GM19463 (cell line): ENCODE results near the gene DIAPH2.
"Not testable (repeated sequence)": the region's sequence is repeated elsewhere in the genome, so short reads cannot be mapped to it uniquely, and the experiment has no call there.

ENCODE experiments used
- ATAC-seq: cut with Tn5 transposase; IDR thresholded peaks from one replicate; pipeline ENCODE4 v1.9.1; 2021; ENCODE audit warnings: mild to moderate bottlenecking, moderate library complexity; ENCODE audit not compliant: unreplicated experiment

Gene DIAPH2

DNA sequence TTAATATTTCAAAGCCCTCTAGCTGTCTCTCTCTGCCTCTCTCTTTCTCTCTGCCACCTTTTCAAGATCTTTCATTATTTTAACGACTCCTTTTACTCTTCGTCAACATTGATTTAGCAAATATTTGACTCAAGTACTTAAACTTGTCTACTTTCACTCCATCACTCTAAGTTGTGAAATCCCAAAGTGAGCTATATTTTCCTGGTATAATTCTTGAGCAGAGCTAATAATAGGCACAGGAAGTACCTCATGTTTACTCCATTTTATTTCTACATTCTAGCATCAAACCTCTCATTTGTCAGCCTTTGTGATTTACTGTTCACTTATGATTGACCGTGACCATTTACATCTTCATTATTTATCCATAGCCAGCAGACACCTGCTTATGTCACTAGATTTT, 681.6 kb downstream of the DIAPH2 start:
- no peak for ATAC-seq

DNA sequence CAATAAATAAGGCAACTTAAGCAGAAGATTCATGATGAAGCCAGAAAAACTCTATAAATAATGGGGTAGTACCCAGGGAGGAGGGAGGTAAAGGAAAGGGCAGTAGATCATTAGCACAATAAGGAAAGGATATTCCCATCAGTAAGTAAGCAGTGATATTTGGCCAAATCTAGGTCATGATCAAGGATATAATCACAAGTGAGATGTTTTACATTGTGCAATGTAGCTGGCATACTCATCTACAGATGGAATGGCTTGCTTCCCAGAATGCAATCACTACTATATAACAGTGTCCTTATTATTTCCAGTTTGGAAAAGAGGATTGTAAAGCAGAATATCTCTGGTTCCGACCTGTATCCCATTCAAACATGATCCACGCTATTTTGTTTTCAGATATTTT, 682.5 kb downstream of the DIAPH2 start:
- no peak for ATAC-seq

DNA sequence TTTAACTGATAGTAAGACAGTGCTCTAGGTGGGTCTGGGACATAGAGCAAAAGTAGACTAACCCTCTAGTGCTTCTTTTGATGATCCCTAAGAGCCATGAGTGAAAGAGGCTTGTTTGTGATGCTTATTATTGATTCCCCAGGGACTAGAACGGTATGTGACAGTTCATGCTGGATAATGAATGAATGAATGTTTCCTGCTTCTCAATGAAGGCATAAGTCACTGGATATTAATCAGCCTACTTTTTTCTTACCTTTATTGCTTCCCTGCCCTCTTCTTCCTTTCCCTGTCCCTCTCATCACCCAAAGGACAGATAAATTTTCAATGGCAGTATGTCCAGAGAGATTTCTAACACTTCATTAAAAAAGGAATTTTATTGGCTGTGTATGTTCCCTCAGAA, 685.3 kb downstream of the DIAPH2 start:
- ATAC-seq = no peak

DNA sequence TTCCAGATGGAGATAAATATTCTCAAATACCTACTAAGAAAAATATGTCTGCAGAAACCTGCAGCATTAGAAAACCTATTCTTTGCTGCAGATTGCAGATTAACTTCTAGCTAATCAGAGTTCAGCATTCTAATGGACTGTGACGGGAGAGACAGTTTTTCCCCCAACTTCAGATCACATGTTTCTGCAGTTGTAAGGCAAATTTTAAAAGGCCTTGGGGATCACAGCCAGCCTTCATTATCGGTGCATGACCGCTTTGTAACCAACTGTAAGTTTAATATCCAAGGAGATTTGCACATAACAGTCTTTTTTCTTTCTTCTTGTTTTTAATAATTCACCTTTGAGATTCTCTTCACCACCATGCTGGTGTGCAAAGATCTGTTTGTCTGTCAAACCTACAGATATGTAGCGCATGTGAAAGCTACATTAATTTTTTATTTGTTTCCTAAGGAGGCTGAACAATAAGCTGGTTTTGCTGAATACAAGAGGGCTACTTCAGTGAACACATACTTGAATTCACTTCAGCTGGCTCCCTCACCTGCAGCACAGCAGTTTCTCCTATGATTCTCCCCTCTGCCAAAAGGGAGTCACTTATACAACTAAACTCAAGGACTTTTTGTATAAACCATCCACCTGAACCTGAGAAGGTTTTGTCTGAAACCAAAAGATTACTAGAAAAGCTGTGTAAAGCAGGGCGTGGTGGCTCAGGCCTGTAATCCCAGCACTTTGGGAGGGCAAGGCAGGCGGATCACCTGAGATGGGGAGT, 687.5 kb downstream of the DIAPH2 start:
- no peak for ATAC-seq

DNA sequence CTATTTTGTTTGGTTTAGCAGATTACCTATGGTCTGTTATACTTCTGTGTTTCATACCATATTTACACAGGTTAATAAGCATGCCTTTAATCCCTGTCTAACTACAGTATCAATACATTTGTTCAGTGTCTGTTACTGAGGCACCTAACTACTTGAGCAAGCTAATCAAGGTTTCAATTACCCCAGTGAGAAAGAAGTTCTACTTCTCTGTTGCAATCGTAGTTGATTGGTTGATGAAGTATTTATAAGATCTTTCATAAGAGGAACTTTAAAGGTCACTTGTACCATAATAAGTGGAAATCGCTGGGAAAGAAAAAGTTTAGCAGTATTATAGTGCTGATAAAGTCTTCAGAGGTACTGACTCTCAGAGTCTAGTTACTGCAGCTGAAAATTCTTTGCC, 689.6 kb downstream of the DIAPH2 start:
- ATAC-seq = no peak

DNA sequence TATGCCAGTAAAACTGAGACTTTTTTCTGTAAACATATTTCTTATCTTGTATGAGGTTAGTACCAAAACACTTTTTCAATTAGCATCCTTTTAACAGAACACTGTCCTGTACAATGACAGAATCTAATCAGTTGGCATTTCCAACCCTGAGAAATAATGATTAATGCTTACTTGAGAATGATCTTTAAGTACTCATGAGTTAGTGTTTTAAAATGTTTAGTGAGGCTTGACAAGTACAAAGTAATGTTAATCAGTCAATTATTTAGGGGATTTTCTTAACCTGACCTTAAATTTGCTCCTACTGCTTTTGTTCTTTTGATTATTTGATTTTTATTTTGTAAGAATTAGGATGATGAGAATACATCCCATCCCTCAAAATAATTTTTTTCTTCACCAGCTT, 695.6 kb downstream of the DIAPH2 start:
- no peak for ATAC-seq

DNA sequence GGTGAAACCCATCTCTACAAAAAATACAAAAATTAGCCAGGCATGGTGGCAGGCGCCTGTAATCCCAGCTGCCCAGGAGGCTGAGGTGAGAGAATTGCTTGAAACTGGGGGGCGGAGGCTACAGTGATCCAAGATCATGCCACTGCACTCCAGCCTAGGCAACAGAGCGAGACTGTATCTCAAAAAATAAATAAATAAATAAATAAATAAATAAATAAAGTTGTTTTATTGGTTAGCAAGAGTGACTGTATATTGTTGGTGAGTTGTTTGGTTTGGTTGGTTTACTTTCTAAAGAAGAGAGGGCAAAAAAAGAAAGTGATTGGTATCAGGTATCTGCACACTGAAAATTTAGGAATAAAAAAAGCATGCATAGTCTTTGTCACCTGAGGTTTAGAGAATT, 700.0 kb downstream of the DIAPH2 start:
- ATAC-seq = no peak

DNA sequence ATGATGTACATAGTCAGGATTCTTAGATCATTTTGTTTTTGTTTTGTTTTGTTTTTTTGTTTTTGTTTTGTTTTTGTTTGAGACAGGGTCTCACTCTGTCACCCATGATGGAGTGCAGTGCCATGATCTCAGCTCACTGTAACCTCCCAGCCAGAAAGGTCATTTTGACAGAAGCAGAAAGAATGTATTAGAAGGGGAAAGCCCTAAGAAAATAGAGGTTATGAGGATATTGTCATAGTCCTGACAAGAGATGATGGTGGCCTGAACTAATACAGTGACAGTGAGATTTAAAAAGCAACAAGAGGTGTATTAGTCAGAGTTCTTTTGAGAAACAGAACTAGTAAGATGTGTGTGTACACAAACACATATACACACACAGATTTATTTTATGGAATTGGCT, 702.4 kb downstream of the DIAPH2 start:
- no peak for ATAC-seq

DNA sequence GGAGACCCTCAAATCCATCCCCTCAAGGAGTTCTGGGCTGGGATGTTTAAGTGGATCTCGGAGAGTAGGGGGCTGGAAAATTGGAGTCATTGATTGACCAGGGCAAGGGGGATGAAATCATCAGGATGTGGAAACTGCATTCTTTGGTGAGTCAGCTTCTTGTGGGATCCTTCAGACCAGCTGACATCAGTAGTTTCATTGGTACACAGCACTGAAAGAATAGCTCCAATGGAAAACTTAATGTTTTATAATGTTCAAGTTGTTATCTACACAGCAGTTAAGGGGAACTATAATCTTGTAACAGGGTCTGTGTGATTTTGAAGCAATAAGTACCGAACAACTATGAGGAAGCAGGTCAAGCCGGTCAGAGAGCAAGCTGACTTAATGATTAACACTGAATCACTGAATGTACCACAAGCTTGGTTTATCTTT, 705.1 kb downstream of the DIAPH2 start:
- ATAC-seq = no peak

DNA sequence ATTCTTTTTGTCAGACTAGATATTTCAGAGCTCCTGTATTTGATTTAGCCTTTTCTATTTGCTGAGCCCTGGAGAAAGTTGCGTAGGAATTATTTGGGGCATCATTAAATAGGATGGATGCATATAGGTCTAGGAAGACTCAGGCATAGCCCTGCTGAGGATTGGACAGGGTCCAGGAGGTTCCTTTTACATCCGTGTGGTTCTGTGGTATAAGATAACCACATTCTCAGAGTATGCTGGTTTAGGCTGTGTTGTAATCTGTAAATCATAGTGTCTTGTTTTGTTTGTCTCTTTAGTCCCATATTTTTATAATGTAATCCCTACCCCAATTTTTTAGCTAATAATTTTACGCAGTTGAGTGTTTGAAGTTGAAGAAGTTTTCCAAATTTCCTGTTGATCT, 712.7 kb downstream of the DIAPH2 start:
- ATAC-seq = no peak

DNA sequence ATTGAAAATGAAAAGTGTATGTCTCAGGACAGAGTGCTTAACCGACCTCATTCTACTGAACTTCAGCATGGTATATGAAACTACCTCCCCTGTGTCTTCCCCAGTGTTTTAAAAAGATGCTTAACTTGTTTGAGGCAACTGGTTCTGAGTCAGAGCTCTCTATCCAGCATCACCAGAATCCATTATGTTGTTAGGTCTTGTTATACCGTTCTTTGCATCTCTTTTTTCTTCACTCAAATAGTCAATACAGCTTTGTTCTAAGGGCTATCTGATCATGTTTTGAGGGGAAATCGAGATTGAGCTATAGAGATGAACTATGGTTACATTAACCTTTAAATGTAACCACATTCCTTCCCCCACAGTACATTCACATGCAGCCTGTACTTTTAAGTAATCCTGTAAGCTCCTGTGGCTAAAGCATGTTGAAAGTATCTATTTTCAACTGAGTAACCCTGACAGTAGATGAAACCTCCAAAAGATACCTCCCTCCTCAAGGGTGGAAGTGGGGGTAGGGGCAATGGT, 713.4 kb downstream of the DIAPH2 start:
- peak; percentile 35 for ATAC-seq

DNA sequence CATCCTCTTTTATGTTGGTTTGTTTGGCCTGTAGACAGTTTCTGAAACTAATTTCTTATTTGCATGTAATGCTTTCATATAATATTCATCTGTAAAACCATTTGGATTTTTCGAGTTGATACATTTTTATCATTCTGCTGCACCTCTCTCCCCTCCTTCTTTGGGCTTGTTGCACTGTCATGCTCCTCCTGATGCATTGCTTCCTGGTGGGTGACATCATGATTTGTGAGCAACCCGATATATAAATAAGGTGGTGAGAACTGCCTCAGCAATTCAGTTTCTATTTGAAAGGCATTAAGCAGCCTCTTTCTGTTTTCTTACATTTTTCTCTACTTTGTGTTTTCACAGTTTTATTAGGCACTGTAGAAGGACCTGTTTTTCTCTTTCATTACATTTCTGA, 714.8 kb downstream of the DIAPH2 start:
- ATAC-seq = peak; percentile 26

DNA sequence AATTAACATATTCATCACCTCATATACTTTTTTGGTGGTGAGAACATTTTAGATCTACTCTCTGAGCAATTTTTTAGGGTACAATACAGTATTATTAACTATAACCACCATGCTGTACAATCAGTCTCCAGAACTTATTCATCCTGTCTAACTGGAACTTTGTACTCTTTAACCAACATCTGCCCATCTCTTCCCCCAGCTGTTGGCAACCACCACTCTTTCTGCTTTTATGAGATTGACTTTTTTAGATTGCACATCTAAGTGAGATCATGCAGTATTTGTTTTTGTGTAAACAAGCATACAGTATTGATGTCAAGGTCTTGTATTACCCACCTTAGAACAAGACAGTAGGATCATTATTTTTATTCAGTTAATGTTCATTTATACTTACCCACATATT, 715.9 kb downstream of the DIAPH2 start:
- ATAC-seq = no peak

DNA sequence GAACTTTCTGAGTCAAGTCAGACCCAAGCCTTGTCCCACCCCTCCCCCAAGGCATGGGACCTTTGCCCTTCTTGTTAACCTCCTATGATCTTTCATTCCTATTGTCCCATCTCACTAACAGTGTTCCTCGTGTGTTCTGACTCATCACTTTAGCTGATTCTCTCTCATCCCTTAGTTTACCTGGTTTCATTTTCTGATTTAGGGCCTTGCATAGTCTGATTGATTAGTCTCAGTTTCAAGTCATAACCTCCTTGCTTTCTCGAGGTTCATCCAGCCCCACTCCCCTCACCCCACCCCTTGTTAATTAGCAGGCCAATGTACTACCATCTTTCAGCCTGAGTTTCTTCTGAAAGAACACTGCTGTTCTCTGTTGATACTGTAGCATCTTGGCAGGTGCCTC, 716.5 kb downstream of the DIAPH2 start:
- peak; percentile 55 for ATAC-seq

DNA sequence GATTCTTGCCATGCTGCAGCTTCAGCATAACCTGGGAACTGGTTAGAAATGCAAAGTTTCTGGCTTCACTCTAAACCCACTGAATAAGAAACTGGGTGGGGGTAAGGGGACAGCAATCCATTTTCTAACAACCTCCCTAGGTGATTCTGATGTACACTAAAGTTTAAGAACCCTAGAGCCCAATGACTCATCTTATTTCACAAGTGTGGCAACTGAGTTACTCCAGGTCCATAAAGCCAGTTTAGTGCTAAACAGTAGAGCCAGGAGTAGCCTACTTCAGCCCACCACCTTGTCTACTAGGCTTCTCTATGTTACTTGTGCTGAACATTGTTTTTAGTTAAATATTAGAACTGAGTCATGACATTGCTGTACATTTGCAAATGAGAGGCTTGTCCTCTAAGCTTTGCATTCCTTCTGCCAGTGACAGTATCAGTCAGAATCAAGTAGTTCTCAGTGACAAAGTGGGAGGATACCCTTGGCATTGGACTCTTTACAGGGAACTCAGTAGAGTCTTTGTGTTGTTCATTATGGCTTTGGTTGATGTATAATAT, 717.0 kb downstream of the DIAPH2 start:
- no peak for ATAC-seq

DNA sequence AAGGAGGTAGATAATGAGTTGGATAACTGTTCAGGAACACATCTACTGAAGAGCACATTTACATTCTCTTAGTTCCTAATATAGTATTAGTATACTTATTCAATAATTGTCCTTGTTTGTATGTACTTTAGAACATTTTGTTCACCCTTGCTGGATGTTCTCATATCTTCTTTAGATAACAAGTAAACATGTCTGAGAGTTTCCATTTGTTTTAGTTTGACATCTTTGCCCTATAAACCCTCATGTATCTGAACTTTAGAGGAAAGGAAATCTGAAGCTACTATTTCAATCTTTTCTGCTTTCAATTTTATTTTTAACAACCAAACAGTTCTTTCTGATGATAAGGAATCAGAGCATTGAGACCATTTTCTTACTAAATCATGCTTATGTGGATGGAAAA, 717.7 kb downstream of the DIAPH2 start:
- no peak for ATAC-seq

DNA sequence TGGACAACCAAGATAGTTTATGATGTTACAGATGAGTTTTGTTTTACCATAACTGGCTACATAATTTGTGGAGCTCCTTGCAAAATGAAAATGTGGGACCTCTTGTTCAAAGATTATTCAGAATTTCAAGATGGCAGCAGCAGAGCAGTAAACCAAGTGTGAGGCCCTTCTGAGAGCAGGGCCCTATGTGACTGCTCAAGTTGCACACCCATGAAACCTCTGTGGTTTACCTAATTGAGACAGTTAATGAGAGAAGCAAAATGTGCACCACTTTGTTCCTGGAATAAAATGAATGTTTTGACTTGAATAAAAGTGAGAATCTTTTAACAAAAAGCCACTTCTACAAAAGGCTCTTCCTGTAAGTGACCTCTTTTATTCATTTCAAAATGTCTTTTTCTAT, 718.3 kb downstream of the DIAPH2 start:
- no peak for ATAC-seq

DNA sequence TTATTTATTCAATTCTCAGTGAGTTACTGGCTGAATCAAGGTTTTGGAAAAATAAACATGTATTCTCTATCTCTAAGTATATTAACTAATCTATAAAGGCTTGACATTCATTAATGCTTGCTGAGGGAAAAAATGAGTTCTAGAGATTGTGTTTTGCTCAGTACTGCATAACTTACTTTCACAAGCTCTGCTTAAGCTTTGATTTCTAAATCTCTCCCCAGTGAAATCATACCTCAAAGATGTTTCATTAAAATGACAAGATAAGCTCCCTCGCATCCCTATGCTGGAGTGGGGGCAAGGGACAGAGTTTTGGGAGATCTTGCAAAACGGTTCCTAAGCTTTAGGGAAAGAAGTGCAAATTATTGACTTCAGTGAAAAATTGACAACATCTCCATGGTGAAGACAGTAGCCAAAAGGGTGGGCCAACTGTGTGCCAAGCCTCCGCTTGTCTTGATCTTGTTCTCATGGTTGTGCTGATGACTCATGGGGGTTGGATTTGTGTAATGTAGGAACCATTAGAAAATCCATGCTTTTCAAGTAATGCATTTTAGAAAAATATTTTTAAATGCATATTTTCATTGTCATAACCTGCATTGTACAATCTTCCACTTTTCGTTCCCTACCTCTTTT, 720.5 kb downstream of the DIAPH2 start:
- no peak for ATAC-seq

DNA sequence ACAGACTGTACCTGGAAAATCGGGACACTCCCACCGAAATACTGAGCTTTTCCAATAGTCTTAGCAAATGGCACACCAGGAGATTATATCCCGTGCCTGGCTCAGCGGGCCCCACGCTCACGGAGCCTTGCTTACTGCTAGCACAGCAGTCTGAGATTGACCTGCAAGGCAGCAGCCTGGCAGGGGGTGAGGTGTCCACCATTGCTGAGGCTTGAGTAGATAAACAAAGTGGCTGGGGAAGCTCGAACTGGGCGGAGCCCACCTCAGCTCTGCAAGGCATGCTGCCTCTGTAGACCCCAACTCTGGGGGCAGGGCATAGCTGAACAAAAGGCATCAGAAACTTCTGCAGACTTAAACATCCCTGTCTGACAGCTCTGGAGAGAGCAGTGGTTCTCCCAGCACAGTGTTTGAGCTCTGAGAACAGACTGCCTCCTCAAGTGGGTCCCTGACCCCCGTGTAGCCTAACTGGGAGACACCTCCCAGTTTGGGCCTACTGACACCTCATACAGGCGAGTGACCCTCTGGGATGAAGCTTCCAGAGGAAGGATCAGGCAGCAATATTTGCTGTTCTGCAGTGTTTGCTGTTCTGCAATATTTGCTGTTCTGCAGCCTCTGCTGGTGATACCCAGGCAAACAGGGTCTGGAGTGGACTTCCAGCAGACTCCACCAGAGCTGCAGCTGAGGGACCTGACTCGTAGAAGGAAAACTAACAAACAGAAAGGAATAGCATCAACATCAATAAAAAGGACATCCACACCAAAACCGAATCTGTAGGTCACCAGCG, 725.2 kb downstream of the DIAPH2 start:
- ATAC-seq = not testable (repeated sequence)

DNA sequence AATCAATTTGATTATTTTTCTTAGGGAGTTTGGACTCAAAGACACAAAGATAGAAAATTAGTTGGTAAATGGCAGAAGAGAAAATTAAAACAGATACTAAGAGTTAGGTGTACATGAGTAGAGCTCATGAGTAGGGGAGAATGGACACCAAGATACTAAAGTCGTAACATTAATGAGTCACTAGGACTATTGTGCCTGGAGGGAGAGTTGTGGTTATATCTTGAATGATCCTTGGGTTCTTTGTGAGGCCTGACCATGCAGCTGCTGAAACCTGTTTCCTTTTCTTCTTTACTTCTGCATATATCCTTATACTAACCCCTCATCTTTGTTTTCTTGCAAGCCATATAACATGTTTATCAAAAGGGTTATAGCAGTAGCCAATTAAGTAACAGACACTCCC, 731.8 kb downstream of the DIAPH2 start:
- ATAC-seq = no peak

DNA sequence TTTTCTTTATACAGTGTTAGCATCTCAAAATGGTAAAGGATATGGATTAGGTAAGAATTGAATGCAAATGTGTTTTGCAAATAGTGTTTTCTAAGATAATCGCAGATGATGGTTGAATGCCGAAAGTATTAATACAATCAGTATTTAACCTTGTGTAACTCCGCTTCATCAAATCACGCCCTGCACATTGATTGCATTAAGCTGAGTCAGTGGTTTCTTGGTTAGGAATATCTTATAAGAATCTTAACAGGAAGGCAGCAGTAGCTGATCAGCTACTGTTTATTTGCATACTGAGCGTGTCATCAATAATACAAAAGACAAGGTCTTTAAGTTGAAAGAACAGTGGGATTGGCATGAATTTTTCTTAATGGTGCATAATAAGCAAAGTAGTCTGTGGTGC, 744.5 kb downstream of the DIAPH2 start:
- ATAC-seq = no peak
